ENCODE results near the gene MYBPC1. TPM values are rescaled to one million over a fixed set of nuclear protein-coding genes. Genes with fewer than 3 reads are reported as not detected.
A peak's percentile ranks its signal among the peaks of the same experiment; 100 is the strongest.

MYBPC1 gene
- total RNA-seq, 2 experiments from 2014 or later = not detected

- Histone ChIP-seq H3K4me3 (ENCODE audit: low read length) (no peak overlapping the region), H3K4me1 (ENCODE audit: insufficient read depth, low read length) (peaks cover 21% of the 10 kb centered on the region), H3K27ac (ENCODE audit: low read depth in 1 of 2, low read length in 2 of 2) (no peak overlapping the region), H3K27me3 (ENCODE audit: control insufficient read depth in 1 of 2, insufficient read depth in 2 of 2, low read length in 2 of 2) (no peaks in the 10 kb centered on the region), H3K9me3 (ENCODE audit: control insufficient read depth in 1 of 2, insufficient read depth in 1 of 2, low read length in 2 of 2) (no peaks in the 10 kb centered on the region), H3K36me3 (ENCODE audit: insufficient read depth, low read length) (no peaks in the 10 kb centered on the region)
- ATAC-seq (ENCODE audit: poor library complexity) (no peak), DNase-seq (no peak)
- Mint-ChIP-seq H3K27ac (peak overlapping the region; percentile 80), H3K36me3 (ENCODE audit: low read depth) (peaks cover 12% of the 10 kb centered on the region), H3K9me3 (no peaks in the 10 kb centered on the region), H3K4me3 (peak overlapping the region; percentile 95), H3K27me3 (no peaks in the 10 kb centered on the region), H3K4me1 (ENCODE audit: low read depth) (peaks cover 46% of the 10 kb centered on the region)
- ChIA-PET POLR2A (no interaction called here), CTCF (no interaction called here)
- intact Hi-C loops (cut with DNase I, micrococcal nuclease) = no loop called here
- TF ChIP-seq, protein P1, sequence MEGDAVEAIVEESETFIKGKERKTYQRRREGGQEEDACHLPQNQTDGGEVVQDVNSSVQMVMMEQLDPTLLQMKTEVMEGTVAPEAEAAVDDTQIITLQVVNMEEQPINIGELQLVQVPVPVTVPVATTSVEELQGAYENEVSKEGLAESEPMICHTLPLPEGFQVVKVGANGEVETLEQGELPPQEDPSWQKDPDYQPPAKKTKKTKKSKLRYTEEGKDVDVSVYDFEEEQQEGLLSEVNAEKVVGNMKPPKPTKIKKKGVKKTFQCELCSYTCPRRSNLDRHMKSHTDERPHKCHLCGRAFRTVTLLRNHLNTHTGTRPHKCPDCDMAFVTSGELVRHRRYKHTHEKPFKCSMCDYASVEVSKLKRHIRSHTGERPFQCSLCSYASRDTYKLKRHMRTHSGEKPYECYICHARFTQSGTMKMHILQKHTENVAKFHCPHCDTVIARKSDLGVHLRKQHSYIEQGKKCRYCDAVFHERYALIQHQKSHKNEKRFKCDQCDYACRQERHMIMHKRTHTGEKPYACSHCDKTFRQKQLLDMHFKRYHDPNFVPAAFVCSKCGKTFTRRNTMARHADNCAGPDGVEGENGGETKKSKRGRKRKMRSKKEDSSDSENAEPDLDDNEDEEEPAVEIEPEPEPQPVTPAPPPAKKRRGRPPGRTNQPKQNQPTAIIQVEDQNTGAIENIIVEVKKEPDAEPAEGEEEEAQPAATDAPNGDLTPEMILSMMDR (IDR thresholded peaks at IDR 0.05) = no peak
Observed at GRCh38 chr12:101700299-101700820, 105.6 kb downstream of the MYBPC1 start.

DNA sequence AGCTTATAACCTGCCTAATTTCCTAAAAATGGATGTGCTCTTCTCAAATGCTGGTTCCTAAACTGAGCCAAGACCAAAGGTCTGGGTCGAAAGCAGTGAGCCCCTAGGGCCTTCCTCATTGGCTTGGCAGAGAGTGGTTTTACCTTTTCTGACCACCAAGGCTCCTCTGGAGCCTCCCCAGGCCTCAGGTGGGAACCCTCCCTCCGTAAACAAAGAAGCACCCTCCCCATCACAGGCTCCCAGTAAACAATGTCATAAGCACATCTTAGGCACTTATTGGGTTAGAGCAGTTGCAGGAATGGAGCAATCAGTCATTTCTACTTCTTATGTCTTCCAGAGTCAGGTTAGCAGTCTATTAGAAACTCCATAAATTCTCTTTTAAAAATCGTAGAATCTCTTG, 108.7 kb downstream of the MYBPC1 start:
- Mint-ChIP-seq H3K9me3 (no peaks in the 10 kb centered on the region), H3K4me3 (no peak overlapping the region), H3K27ac (no peak overlapping the region), H3K36me3 (ENCODE audit: low read depth) (peaks cover 1% of the 10 kb centered on the region), H3K4me1 (ENCODE audit: low read depth) (peaks cover 35% of the 10 kb centered on the region), H3K27me3 (no peaks in the 10 kb centered on the region)
- no peak overlapping the region for H3K27ac ChIP-seq (ENCODE audit: low read depth in 1 of 2, low read length in 2 of 2)
- DNase-seq (no peak), ATAC-seq (ENCODE audit: poor library complexity) (no peak)
- H3K9me3 ChIP-seq (ENCODE audit: control insufficient read depth in 1 of 2, insufficient read depth in 1 of 2, low read length in 2 of 2) = no peaks in the 10 kb centered on the region
- no peaks in the 10 kb centered on the region for H3K27me3 ChIP-seq (ENCODE audit: control insufficient read depth in 1 of 2, insufficient read depth in 2 of 2, low read length in 2 of 2)
- TF ChIP-seq, protein P1 (IDR thresholded peaks at IDR 0.05) = no peak
- H3K36me3 ChIP-seq (ENCODE audit: insufficient read depth, low read length) = no peaks in the 10 kb centered on the region
- no peak overlapping the region for H3K4me3 ChIP-seq (ENCODE audit: low read length)
- intact Hi-C loops (cut with DNase I, micrococcal nuclease) = no loop called here
- CTCF ChIA-PET = interaction anchor here (1.0 kb wide), 1 partner anchor 18 kb away, joined by 3 read pairs; no protein-coding TSS in a partner anchor
- POLR2A ChIA-PET = no interaction called here
- H3K4me1 ChIP-seq (ENCODE audit: insufficient read depth, low read length) = peaks cover 7% of the 10 kb centered on the region

DNA sequence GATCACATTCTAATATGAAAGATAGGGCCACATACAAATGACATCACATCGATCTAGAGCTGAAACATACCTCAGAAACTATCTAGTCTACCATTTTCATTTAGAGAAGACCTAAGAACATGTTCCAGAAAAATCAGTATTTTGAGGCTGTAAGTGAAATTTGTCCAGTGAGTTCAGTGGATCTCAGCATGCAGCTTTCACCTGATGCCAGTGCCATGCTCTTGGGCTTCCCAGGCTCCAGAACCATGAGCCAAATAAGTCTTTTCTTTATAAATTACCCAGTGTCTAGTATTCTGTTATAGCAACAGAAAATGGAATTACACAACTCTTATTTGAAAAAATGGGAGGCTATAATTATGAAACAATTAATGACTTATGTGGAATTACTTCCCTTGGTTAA, 111.6 kb downstream of the MYBPC1 start:
- Histone ChIP-seq H3K4me3 (ENCODE audit: low read length) (no peak overlapping the region), H3K27ac (ENCODE audit: low read depth in 1 of 2, low read length in 2 of 2) (no peak overlapping the region), H3K9me3 (ENCODE audit: control insufficient read depth in 1 of 2, insufficient read depth in 1 of 2, low read length in 2 of 2) (no peaks in the 10 kb centered on the region), H3K4me1 (ENCODE audit: insufficient read depth, low read length) (peaks cover 7% of the 10 kb centered on the region), H3K36me3 (ENCODE audit: insufficient read depth, low read length) (peaks cover 2% of the 10 kb centered on the region), H3K27me3 (ENCODE audit: control insufficient read depth in 1 of 2, insufficient read depth in 2 of 2, low read length in 2 of 2) (no peaks in the 10 kb centered on the region)
- ChIA-PET CTCF (interaction anchor here (0.9 kb wide), 1 partner anchor 18 kb away, joined by 5 read pairs; no protein-coding TSS in a partner anchor), POLR2A (no interaction called here)
- TF ChIP-seq, protein P1 (IDR thresholded peaks at IDR 0.05) = no peak
- no peaks in the 10 kb centered on the region for H3K27me3 Mint-ChIP-seq
- peaks cover 20% of the 10 kb centered on the region for H3K4me1 Mint-ChIP-seq (ENCODE audit: low read depth)
- ATAC-seq (ENCODE audit: poor library complexity) (no peak), DNase-seq (no peak)
- H3K4me3 Mint-ChIP-seq = no peak overlapping the region
- no peak overlapping the region for H3K27ac Mint-ChIP-seq
- no peaks in the 10 kb centered on the region for H3K36me3 Mint-ChIP-seq (ENCODE audit: low read depth)
- no peaks in the 10 kb centered on the region for H3K9me3 Mint-ChIP-seq
- intact Hi-C loops (cut with DNase I, micrococcal nuclease) = loop anchor here in 1 of 2 experiments (1.0 kb wide), 1 partner anchor 20 kb away; no protein-coding TSS in a partner anchor

All from CD4-positive, alpha-beta T cell (primary cell).